Left forelimb (tissue), 1 donor: ENCODE measurements around the gene C1orf116.

Experiments used
- DNase-seq: peaks from one replicate; pipeline ENCODE4 v3.0.0-alpha.2; 2018; ENCODE audit warnings: low spot score

The C1orf116 gene

GRCh38 chr1:206987873-206988272 is 44.7 kb downstream of the C1orf116 start:
- DNase-seq: no peak

GRCh38 chr1:206986885-206987284 is 45.7 kb downstream of the C1orf116 start:
- DNase-seq: no peak

GRCh38 chr1:206986402-206986801 is 46.2 kb downstream of the C1orf116 start:
- no peak for DNase-seq

GRCh38 chr1:206985162-206985749 is 47.3 kb downstream of the C1orf116 start:
- no peak for DNase-seq

GRCh38 chr1:206982216-206982615 is 50.3 kb downstream of the C1orf116 start:
- DNase-seq: no peak

- DNase-seq: no peak
Observed at GRCh38 chr1:206979379-206980043, 53.0 kb downstream of the C1orf116 start.

GRCh38 chr1:206978259-206978658 is 54.3 kb downstream of the C1orf116 start:
- DNase-seq: no peak

GRCh38 chr1:206975306-206975705 is 57.2 kb downstream of the C1orf116 start:
- DNase-seq: no peak

- DNase-seq: no peak
Observed at GRCh38 chr1:206974140-206974539, 58.4 kb downstream of the C1orf116 start.

- DNase-seq: no peak
Observed at GRCh38 chr1:206972728-206973127, 59.8 kb downstream of the C1orf116 start.

- DNase-seq: no peak
Observed at GRCh38 chr1:206971029-206971655, 61.4 kb downstream of the C1orf116 start.

GRCh38 chr1:206970446-206970845 is 62.1 kb downstream of the C1orf116 start, which contains the start of gene FCAMR:
FCAMR (minus strand) TSS chr1:206970460; CDS start chr1:206970125, 335 bp downstream.
- no peak for DNase-seq

- no peak for DNase-seq
Observed at GRCh38 chr1:206969090-206969489, 63.5 kb downstream of the C1orf116 start.
